Fibroblast of the aortic adventitia (primary cell): ENCODE measurements around the gene TMEM88. TPM values are rescaled to one million over a fixed set of nuclear protein-coding genes. Genes with fewer than 3 reads are reported as not detected.

ENCODE experiments used
- DNase-seq: peaks from one replicate; pipeline ENCODE4 v3.0.0-alpha.2; 2010; ENCODE audit warnings: low read depth
- H3K4me3 ChIP-seq: 2 replicates; pipeline ENCODE4 v1.5.1; 2011; ENCODE audit warnings: low read depth, mild to moderate bottlenecking, control low read depth, low read length, moderate library complexity
- CTCF ChIP-seq: IDR thresholded peaks from 2 replicates; pipeline ENCODE4 v1.5.1; 2011; ENCODE audit warnings: mild to moderate bottlenecking, low read length, control low read depth, inconsistent platforms; ENCODE audit not compliant: insufficient read depth
- total RNA-seq: library from RNA; depleted of rRNA; stranded (reverse); fragments of >200 nt; gene quantifications from 2 replicates; pipeline ENCODE4 v1.2.3, GENCODE V29; 2012; ENCODE audit warnings: low replicate concordance

Gene TMEM88
- total RNA-seq, 1 donor = 0.18 TPM

- no peak overlapping the region for H3K4me3 ChIP-seq
- no peak for TF ChIP-seq CTCF
- DNase-seq = no peak
These were observed 42.2 kb downstream of the TMEM88 start for GRCh38 chr17:7897090-7897489.

- H3K4me3 ChIP-seq = no peak overlapping the region
- DNase-seq = peak; percentile 75
- TF ChIP-seq CTCF = peak; percentile 62
These were observed 42.9 kb downstream of the TMEM88 start for GRCh38 chr17:7897773-7898172.

- DNase-seq = no peak
- TF ChIP-seq CTCF = no peak
- H3K4me3 ChIP-seq = no peak overlapping the region
These were observed 48.6 kb downstream of the TMEM88 start for GRCh38 chr17:7903154-7904103.

Other genes with a start within 250 kb of the TMEM88 start
- 27.1 and 33.1 TPM in 2 replicates for gene FXR2, start 240.2 kb upstream of the TMEM88 start, total RNA-seq
- gene SAT2, start 227.2 kb upstream of the TMEM88 start, total RNA-seq = 34.5 and 82.2 TPM in 2 replicates
- gene SHBG, start 224.9 kb upstream of the TMEM88 start, total RNA-seq = 0.25 and 0.36 TPM in 2 replicates
- gene ATP1B2, start 204.1 kb upstream of the TMEM88 start, total RNA-seq = not detected in 2 replicates
- gene TP53, start 167.6 kb upstream of the TMEM88 start, total RNA-seq = 17.8 and 68.7 TPM in 2 replicates
- gene WRAP53, start 166.6 kb upstream of the TMEM88 start, total RNA-seq = 7.4 and 11.0 TPM in 2 replicates
- 0.90 and 3.9 TPM in 2 replicates for gene EFNB3, start 149.9 kb upstream of the TMEM88 start, total RNA-seq
- gene DNAH2, start 137.3 kb upstream of the TMEM88 start, total RNA-seq = under 0.01 TPM in 1 of 2 replicates, not detected in the other
- 5.7 and 32.1 TPM in 2 replicates for gene KDM6B, start 20.8 kb upstream of the TMEM88 start, total RNA-seq
- gene NAA38, start 2.5 kb downstream of the TMEM88 start, total RNA-seq = 39.1 and 41.1 TPM in 2 replicates
- gene CYB5D1, start 2.9 kb downstream of the TMEM88 start, total RNA-seq = 6.8 and 11.2 TPM in 2 replicates
- 81.5 and 143 TPM in 2 replicates for gene CHD3, start 33.7 kb downstream of the TMEM88 start, total RNA-seq
- 2.8 and 27.4 TPM in 2 replicates for gene RNF227, start 61.2 kb downstream of the TMEM88 start, total RNA-seq
- gene KCNAB3, start 74.8 kb downstream of the TMEM88 start, total RNA-seq = 1.3 TPM in 1 of 2 replicates, not detected in the other
- gene TRAPPC1, start 76.9 kb downstream of the TMEM88 start, total RNA-seq = 15.3 and 48.8 TPM in 2 replicates
- 31.4 and 34.9 TPM in 2 replicates for gene CNTROB, start 77.1 kb downstream of the TMEM88 start, total RNA-seq
- gene GUCY2D, start 147.5 kb downstream of the TMEM88 start, total RNA-seq = not detected in 2 replicates
- gene ALOX15B, start 184.0 kb downstream of the TMEM88 start, total RNA-seq = 0.57 TPM in 1 of 2 replicates, not detected in the other
- not detected in 2 replicates for gene ALOX12B, start 232.7 kb downstream of the TMEM88 start, total RNA-seq